HG02642 (cell line): ENCODE measurements around the gene SLC7A10.

ENCODE experiments used
- ATAC-seq: cut with Tn5 transposase; IDR thresholded peaks from one replicate; pipeline ENCODE4 v1.9.1; 2021; ENCODE audit warnings: mild to moderate bottlenecking; ENCODE audit not compliant: unreplicated experiment, poor library complexity

SLC7A10 gene

DNA sequence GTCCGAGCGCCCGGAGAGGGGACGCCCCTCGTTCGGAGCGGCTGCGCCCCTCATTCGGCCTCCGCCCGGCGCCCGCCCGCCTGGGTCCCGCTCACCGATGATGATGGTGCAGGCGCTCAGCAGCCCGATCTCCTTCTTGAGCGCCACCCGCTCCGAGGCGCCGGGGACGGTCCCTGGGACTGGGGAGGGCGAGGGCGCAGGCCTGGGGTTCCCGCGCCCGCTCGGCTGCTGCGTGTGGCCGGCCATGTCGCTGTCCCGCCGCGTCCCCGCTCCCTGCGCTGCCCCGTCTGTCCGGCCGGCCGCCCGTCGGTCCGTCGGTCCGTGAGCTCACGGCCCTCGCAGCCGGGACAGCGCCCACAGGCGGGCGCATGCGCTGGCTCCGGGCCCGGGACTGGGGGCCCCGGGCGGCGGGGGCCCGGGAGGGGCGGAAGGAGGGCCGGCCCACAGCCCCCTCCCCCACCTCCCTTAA, at the start of gene SLC7A10:
TSS of gene SLC7A10 (minus strand) at position 393 of the 469 bp plus-strand sequence. CDS start at position 246, 147 bp downstream.
- no peak for ATAC-seq

DNA sequence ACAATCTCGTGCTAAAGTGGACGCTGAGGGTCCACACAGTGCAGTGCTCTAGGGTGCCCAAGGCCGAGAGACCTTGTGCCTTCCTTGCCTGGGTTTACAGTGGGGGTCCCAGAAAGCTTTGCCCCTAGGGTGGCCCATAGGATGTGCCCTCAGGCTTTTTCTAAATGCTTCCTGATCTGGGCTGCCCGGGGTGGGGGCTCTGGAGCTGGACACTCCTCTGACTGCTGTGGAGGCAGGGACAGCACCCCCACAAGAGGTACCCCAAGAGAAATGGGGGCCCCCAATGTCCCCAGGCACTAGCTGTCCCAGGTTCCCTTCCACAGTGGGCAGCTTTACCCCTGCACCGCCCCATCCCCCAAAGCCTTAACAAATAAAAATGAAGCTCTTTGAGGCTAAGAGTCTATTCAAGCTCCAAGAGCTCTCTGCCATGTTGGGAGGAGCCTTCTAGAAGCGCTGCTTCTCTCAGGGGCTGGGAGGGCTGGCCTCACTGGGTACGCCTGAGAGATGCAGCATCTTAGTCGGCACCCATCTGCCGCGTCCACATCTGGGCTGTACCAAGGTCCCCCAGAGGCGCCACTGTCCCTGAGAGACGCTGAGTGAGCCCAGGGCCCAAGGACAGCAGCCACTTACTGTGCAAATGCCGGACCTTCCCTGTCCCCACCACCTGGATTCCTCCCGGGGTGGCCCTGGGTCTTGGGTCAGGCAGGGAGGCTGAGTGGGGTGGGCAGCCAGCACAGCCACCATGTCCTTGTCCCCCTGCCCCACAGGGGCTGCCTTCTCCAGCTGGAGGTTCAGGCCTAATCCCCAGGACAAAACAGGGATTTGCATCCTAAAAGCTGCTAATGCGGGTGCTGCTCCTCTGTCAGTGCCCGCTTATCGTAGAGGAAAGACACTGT, 49.3 kb upstream of the SLC7A10 start:
- no peak for ATAC-seq

DNA sequence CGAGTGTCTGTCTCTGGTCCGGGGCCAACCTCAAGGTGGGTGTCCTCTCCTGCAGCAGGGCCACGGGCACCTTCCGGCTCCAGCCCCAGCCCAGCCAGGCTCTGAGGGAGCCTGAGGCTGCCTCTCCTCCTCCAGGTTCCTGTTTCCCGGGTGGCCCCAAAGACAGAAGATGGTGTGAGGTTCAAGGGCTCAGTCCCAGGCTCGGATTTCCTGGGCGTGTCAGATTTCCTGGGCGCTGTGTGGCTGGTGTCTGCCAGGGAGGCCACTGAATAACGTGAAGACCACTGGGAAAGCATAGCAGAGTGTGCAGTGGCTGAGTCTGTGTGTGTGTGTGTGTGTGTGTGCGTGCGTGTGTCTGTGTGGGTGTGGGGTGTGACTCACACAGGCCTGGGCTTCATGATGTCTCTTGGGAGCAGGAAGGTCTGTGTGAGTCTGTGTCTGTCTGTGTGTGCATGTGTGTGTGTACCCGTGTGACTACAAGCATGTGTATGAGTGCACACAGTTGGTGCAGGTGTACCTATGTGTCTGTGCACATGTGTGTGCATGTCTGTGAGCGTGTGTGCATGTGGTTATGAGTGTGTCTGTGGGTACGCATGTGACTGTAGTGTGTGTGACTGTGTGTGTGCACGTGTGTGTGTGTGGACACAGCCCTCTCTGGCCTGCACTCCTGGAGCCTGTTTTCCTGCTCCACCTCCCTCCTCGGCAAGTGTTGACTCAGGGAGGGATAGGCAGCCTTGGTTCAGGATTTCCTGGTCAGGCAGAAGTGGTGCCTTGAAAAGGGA, 48.4 kb upstream of the SLC7A10 start:
- no peak for ATAC-seq

DNA sequence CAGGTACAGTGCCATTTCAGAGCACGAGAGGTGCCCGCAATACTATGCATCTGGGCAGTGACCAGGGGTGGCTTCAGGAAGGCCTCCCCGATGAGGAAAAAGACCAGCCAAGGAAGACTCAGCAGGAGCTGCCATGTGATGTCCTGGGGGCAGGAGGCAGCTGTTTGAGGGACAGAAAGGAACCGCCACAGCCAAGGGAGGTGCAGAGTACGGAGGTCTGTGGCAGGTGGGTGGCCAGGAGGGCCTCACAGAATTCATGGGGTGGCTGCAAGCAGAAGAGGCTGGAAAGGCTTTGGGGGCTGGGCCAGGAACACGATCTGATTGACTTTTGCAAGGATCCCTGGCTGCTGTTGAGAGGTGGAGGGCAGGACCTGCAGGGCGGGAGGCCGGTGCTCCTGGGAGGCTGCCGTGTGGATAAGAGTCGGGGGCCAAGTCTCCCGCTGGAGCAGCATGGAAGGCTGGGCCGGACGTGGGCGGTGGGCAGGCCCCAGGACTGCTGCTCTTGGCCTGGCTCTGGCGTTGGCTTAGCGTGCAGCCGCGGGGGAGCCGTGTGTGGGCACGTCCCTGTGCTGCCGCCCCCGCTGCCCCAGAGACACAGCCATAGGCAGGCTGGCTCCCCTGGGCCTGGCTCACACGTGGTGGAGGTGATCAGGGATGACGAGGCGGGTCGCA, 47.6 kb upstream of the SLC7A10 start:
- no peak for ATAC-seq

DNA sequence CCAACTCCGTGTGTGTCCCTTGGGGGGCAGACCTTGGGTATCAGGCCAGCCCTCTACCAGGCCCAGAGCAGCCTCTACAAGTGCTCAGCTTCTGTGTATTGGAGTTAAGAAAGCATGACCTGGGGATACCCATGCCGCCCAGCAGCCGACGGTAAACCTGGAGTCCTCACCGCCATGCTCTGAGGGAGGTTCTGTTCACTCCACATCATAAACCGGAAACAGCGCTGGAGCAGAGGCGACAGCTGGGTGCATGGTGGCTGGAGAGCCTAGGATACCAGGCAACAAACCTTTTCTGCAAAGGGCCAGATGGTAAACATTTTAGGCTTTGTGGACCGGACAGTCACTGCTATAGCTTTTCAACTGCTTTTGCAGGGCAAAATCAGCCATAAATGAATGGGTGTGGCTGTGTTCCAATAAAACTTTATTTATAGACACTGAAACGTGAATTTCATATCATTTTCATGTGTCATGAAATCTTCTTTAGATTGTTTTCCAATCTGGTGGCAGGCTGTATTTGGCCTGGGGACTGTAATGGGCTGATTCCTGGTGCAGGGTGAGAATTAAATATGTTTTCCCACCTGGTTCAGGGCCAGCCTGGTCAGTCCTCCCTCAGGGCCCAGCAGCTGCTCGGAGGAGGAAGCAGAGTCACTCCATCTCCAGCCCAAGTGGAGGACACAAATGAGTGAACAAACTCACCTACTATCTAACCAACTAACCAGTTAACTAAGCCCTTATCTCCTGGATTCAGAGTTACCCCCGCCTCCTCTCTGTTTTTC, 45.8 kb upstream of the SLC7A10 start:
- ATAC-seq = no peak

DNA sequence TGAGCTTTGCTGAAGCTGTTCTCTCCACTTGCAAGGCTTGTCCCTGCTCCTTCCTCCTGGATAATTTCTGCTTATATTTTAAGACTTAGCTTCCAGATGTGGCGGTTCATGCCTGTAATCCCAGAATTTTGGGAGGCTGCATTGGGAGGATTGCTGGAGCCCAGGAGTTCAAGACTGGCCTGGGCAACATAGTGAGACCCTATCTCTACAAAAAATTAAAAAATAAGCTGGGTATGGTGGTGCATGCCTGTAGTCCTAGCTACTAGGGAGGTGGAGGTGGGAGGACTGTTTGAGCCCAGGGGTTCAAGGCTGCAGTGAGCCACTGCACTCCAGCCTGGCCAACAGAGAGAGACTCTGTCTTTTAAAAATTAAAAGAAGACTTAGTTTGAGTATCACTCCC, 45.1 kb upstream of the SLC7A10 start:
- no peak for ATAC-seq

DNA sequence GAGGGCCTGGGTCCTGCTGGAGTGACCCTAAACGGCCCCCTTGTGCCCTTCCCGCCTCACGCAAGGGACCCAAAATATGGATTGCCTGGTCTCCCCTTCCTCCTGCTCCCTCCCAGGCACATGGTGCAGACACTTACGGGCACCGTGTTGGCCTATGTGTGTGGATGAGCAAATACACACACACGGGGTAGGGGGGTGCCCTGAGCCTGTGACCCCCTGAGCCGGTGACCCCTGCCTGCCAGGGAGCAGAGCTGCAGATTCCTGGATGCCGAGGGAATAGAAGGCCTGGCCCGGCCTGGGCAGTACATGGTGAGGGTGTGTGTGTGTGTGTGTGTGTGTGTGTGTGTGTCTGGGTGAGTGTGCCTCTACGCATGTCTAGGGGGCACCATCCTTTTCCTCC, 43.4 kb upstream of the SLC7A10 start:
- no peak for ATAC-seq

DNA sequence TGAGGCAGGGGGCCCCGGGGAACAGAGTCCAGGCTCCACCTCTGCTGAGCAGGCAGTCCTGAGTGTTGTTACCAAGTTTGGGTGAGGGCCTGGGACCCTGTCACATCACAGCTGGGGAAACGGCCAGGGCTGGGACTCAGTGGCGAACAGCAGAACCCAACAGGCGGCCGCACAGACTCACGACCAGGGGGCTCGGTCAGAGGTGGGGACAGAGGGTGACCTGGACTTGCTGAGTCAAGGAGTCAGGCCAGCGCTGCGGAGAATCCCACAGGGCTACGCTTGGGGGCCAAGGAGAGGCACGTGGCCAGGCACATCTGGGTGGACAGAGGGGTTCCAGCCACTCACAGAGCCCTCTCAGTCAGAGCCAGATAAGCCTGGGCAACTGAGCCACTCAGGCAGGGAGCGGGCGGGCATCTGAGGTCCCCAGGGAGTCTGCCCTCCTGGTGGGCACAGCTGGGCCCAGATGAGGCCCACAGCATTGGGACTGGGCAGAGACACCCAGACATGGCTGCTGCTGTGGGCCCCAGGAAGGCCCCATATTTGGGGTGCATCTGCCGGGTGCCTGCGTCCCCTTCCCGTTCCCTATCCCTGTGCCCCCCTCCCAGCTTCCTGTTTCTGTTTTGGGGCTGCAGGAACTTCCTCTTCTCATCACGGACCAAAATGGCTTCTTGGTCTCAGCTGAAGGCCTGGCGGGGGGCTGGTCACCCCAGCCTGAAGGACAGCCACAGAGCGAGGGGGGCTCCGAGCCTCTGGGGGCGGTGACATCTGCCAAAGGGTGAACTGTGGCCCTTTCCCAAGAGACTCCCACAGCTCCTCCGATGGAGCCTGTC, 42.7 kb upstream of the SLC7A10 start:
- no peak for ATAC-seq

DNA sequence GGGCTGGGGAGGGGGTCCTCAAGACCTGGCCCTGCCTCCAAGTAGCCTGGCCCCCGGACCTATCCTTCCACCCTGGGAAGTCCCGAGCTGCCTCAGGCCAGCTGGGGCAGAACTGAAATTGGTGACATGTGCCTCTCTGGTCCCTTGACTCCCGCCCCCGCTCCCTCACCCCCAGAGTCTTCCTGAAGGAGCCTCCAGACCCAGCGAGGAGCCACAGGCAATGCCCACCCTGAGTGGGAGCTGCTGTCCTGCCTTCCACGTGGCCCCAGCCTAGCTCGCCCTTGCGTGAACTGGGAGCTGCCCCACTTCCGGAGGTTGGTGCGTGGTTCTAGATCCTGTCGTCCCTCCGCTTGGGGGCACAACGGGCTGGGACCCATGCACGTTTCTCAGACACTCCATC, 42.1 kb upstream of the SLC7A10 start:
- ATAC-seq = no peak

DNA sequence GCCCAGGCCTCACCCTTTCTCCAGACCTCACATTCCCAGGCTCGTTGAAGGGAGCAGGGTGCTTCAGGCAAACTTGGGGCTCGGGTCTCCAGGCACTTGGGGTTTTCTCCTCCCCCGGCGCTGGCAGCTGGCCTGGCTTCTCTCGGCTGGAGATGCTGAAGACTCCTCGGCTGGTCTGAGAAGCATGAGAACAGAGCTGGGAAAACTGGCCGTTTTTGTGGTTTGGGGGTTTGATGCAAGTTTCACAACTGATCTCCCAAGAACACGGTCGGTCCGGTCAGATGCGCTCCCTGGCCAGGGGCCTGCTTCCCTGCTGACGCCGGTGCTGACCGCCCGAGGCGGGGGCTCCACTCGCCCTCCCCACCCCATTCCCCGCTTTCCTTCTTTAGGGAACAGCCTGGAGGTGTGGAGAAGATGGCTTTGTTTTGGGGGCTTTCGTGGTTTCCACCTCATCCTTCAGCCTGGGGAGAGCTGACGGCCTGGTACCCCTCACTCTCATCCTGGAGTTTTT, 41.4 kb upstream of the SLC7A10 start:
- ATAC-seq = no peak

DNA sequence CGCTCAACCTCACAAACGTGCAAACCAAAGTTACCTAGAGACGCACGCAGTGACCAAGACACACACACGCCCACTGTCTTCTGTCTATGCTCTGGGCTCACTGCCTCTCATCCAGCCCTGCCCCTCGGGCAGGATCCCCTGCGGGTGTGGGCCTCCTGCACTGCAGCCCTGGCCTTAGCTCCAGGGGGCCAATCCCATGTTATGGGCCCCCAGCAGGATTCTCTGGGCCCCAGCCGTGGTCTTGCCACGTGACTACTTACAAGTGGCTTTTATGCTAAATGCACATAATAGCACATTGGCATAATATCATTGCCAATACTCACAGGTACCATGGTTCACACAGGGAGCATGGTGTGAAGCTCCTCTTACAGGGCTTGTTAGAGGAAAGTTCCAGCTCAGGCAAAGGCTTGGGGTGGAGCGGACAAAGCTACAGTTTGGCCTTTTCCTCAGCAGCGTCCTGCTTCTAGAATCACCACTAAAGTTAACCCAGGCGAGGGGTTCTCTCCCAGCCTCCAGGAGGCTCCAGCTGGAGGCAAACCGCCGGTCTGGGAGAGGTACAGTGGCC, 39.3 kb upstream of the SLC7A10 start:
- ATAC-seq = no peak

DNA sequence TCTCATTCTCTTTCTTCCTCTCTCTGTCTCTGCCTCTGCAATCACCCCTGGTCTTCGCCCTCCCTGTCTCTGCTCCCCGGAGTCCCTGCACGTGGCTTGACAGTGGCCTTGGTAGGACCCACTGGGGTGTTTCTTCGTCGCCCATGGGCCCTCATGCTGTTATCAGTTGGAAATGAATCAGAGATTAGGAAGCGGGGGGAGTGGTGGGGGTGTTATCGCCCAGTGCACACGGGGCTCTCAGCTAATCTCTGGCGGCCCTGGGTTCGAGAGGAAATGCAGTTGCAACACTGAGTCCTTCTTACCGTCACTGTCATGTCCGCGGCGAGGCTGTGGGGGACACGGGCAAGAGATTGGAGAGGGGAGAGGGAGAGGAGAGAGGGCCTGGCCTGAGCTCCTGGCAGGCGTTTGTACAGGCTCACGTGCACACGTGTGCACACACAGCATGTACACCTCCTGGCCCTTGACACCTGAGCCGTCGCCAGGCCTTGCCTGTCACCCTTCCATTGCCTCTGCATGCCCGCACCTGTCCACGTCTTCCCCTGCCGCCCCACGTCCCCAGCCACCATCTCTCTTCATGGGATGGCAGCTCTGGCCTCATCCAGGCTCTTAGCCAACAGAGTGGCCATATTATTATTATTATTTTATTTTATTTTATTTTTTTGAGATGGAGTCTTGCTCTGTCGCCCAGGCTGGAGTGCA, 37.8 kb upstream of the SLC7A10 start:
- no peak for ATAC-seq

DNA sequence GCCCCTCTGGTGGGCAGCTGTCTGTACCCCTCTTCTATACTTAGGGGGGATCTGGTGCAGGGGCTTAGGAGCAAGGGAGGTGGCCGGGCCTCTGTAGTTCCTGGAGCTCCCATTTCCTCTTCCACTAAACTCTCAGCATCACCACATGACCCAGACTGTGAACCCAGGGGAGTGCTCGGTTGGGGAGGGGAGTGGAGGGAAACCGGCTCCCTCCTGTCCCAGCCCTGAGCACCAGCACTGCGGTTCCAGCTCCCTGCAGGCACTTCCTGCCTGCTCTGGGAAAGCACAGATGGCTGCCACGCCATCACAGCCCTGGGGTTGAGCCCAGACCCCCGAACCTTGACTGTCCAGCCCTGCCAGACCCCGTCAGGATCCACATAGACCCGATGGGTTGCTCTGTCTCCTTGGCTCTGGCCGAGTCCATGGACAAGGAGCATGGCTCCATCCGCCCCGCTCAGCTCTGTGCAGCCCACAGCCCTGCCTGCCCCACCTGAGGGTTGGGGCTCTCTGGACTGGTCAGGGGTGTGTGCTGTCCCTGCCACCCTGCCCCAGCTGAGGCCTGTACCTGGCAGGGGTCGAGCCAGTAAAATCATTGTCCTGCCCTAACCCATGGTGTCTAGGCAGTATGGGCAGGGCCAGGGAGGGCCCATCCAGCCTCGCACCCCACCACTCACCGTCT, 36.0 kb upstream of the SLC7A10 start:
- ATAC-seq = no peak

DNA sequence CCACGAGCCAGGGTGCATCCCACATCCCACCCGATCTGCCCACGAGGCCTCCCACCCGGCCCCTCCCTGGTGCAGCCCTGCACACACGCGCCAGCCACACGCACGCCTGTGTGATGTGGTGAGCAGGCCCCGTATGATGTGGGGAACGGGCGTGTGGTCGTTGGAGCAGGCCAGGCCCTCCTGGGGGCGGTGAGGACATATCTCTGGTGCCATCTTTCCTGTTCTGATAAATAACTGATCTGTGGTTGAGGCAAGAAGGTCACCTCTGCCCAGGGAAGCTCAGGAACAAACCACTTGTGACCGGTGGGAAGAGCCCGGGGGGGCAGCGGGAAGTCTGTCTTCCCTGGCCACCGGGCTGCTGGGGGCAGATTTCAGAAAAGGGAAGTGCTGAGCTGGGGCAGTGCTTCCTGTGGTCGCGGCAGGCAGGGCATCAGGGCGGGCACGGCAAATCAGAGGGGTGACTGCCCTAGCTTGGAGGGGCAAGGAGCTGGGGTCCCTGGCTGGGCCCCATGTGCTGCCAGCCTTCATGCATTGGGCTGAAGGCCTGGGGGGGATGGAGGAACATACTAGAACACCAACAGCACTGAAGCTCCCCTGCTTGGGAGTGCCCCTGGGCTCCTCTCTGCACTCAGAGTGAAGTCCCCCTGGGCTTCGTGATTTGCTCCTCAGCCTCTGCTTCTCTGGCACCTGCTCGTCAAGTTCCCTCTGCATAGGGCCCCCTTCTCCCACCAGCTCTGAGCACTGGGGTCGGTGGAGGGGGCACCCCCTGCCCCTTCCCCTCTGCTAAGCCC, 35.2 kb upstream of the SLC7A10 start:
- no peak for ATAC-seq

DNA sequence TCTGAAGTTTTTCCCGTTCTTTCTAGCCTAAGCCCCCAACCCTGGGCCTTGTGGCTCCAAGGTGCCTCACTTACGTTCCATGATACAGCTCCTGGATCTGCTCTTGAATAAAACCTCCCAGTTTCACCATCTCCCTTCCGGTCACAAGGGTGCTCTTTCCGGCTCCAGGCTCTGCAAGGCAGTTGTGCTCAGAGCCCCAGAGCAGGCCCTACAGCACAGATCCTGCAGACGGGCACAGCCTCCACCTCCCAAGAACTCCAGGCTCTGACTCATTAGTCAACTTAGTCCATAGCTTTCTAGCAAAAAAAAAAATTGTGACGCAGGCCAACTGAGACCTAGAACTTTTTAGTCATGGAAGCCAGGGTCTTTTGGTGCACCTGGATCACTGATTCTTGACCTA, 33.9 kb upstream of the SLC7A10 start:
- ATAC-seq = no peak

DNA sequence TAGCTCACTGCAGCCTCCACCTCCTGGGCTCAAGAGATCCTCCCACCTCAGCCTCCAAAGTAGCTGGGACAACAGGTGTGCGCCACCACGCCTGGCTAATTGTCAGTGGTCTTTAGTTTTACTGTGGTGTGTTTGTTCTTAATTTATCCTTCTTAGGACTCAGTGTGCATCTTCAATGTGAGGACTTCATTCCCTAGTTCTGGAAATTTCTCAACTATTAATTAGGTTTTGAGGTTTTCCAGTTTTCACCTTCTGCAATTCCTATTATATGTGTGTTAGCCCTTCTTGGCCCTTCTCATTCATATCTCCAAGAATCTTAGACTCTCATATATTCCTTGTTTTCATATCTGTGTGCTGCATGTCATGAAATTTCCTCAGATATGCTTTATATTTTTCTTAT, 32.2 kb upstream of the SLC7A10 start:
- no peak for ATAC-seq

DNA sequence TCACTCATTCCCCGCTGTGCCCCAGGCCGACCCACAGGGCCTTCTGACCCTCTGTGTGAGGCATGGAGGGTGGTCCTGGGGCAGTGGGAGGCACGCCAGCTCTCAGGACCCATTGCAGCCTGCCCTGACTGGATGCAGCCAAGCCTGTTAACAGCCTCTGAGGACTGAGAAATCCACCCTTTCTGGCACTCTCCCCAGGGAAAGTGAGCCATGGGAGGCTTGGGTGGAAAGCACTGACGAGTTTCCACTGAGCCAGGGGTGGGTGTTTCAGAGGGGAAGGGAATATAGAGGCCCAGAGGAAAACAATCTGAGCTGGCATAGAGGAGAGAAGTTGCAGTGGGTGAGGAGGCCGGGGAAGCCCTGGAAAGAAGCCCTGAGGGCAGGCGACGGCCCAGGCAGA, 30.6 kb upstream of the SLC7A10 start:
- no peak for ATAC-seq
